Upper lobe of right lung (tissue), 1 donor: ENCODE results near the gene CHMP4A. TPM values are rescaled to one million over a fixed set of nuclear protein-coding genes. Genes with fewer than 3 reads are reported as not detected.

Experiments
- ATAC-seq: fragments of 200-7000 bp; cut with Tn5 transposase; one replicate; pipeline ENCODE4 v1.9.1; 2020; ENCODE audit warnings: mild to moderate bottlenecking, moderate library complexity
- DNase-seq: peaks from one replicate; pipeline ENCODE4 v3.0.0-alpha.2; 2020
- H3K27ac ChIP-seq: fragments of 200-600 bp; one replicate; pipeline ENCODE4 v1.8.0; 2022
- H3K27me3 ChIP-seq: fragments of 200-600 bp; one replicate; pipeline ENCODE4 v1.8.0; 2022; ENCODE audit warnings: mild to moderate bottlenecking
- H3K36me3 ChIP-seq: fragments of 200-600 bp; one replicate; pipeline ENCODE4 v1.8.0; 2022
- H3K4me1 ChIP-seq: fragments of 200-600 bp; one replicate; pipeline ENCODE4 v1.8.0; 2022
- H3K4me3 ChIP-seq: fragments of 200-600 bp; one replicate; pipeline ENCODE4 v1.8.0; 2022; ENCODE audit warnings: mild to moderate bottlenecking
- H3K9me3 ChIP-seq: fragments of 200-600 bp; one replicate; pipeline ENCODE4 v1.8.0; 2022
- CTCF ChIP-seq: fragments of 200-600 bp; IDR thresholded peaks from one replicate; pipeline ENCODE4 v1.8.0; 2022; ENCODE audit warnings: antibody characterized with exemption
- intact Hi-C: fragments of 100-400 bp; cut with DNase I; formaldehyde crosslinking; loops from one replicate; pipeline ENCODE4 v1.11.0; 2022
- long read RNA-seq: library from polyadenylated mRNA; unstranded; transcript quantifications from one replicate; pipeline ENCODE4 v2.0.0, GENCODE V29; 2021
- total RNA-seq: library from RNA; stranded (reverse); fragmentation: NEBNext Ultra II Directional; extraction: Animal tissue kit (Norgen Biotek cat#: 25700); gene quantifications from one replicate; pipeline ENCODE4 v1.2.1, GENCODE V29; 2021
- donor health status: DM: no; HTN: yes; CAD: no; lungs with severe emphysema.

Gene CHMP4A
- 48.0 TPM for total RNA-seq
- long read RNA-seq, transcript CHMP4A-201 (6 exons, 1,393 nt), result major isoform, 52 of 67 reads
- long read RNA-seq, partial matches to known transcripts, result 1 of 67 reads
- long read RNA-seq, other reads (novel, unspliced or antisense), result 12 of 67 reads

- Histone ChIP-seq H3K4me1 (peaks cover 10% of the 10 kb centered on the region), H3K27ac (peak within 1 kb of the TSS; percentile 96), H3K4me3 (peak within 1 kb of the TSS; percentile 67), H3K36me3 (peaks cover 37% of the 10 kb centered on the region), H3K9me3 (no peaks in the 10 kb centered on the region), H3K27me3 (no peaks in the 10 kb centered on the region)
- intact Hi-C loops, result no loop called here
- TF ChIP-seq CTCF, result peak; percentile 8
- peak; percentile 99 for DNase-seq
- peak; percentile 93 for ATAC-seq
Measured at GRCh38 chr14:24212924-24213865, at the start of gene CHMP4A. CHMP4A (minus strand) TSS chr14:24213488; CDS start chr14:24213439, 49 bp downstream.

- peaks cover 20% of the 10 kb centered on the region for H3K36me3 ChIP-seq
- DNase-seq, result no peak
- no peaks in the 10 kb centered on the region for H3K9me3 ChIP-seq
- no peak for ATAC-seq
- H3K27me3 ChIP-seq, result no peaks in the 10 kb centered on the region
- no peak overlapping the region for H3K4me3 ChIP-seq
- H3K4me1 ChIP-seq, result peaks cover 5% of the 10 kb centered on the region
- no peak overlapping the region for H3K27ac ChIP-seq
- intact Hi-C loops, result no loop called here
- TF ChIP-seq CTCF, result no peak
Measured at GRCh38 chr14:24261969-24262327, 48.7 kb upstream of the CHMP4A start.

- DNase-seq (no peak), ATAC-seq (no peak)
- H3K4me1 ChIP-seq, result peaks cover 5% of the 10 kb centered on the region
- H3K36me3 ChIP-seq, result peaks cover 15% of the 10 kb centered on the region
- no peak for TF ChIP-seq CTCF
- intact Hi-C loops, result no loop called here
- H3K27me3 ChIP-seq, result no peaks in the 10 kb centered on the region
- H3K4me3 ChIP-seq, result no peak overlapping the region
- no peak overlapping the region for H3K27ac ChIP-seq
- no peaks in the 10 kb centered on the region for H3K9me3 ChIP-seq
Measured at GRCh38 chr14:24261256-24261968, 48.1 kb upstream of the CHMP4A start.

- Histone ChIP-seq H3K4me3 (no peak overlapping the region), H3K4me1 (peaks cover 5% of the 10 kb centered on the region), H3K27ac (no peak overlapping the region), H3K27me3 (no peaks in the 10 kb centered on the region), H3K36me3 (peaks cover 10% of the 10 kb centered on the region), H3K9me3 (no peaks in the 10 kb centered on the region)
- intact Hi-C loops, result no loop called here
- DNase-seq (no peak), ATAC-seq (no peak)
- no peak for TF ChIP-seq CTCF
Measured at GRCh38 chr14:24260780-24261157, 47.5 kb upstream of the CHMP4A start.

- Histone ChIP-seq H3K4me1 (peaks cover 5% of the 10 kb centered on the region), H3K36me3 (peaks cover 5% of the 10 kb centered on the region), H3K4me3 (no peak overlapping the region), H3K27me3 (no peaks in the 10 kb centered on the region), H3K27ac (peak overlapping the region; percentile 63), H3K9me3 (no peaks in the 10 kb centered on the region)
- TF ChIP-seq CTCF, result no peak
- peak; percentile 40 for ATAC-seq
- intact Hi-C loops, result no loop called here
- DNase-seq, result no peak
Measured at GRCh38 chr14:24260026-24260779, 46.9 kb upstream of the CHMP4A start.
